Activated CD8-positive, alpha-beta T cell treated with anti-CD3 and anti-CD28 coated beads, Interleukin-2, amount 10 ng/mL, durations not matched to agents 7 days and 5 days (primary cell): Measurements from ENCODE around the gene HSP90AB1. TPM values are rescaled to one million over a fixed set of nuclear protein-coding genes. Genes with fewer than 3 reads are reported as not detected.

Experiments used
- ATAC-seq: fragments of 150-1000 bp; cut with Tn5 transposase; one replicate; pipeline ENCODE4 v1.10.0; 2021; ENCODE audit warnings: moderate library complexity
- CTCF ChIA-PET: fragments of 350-600 bp; sonication (Branson Sonifier 250); formaldehyde crosslinking; loops from one replicate; lab custom pipeline; 2021; ENCODE audit warnings: antibody characterized with exemption; lab: Charles Lee
- POLR2A ChIA-PET: fragments of 350-600 bp; sonication (Branson Sonifier 250); formaldehyde crosslinking; loops from one replicate; lab custom pipeline; 2021; ENCODE audit warnings: antibody characterized with exemption; lab: Charles Lee
- DNase-seq: peaks from one replicate; pipeline ENCODE4 v3.0.0-alpha.2; 2020
- H3K27ac Mint-ChIP-seq: one replicate; pipeline ENCODE4 v1.8.0; 2021; ENCODE audit warnings: mild to moderate bottlenecking, mixed read lengths
- H3K27me3 Mint-ChIP-seq: one replicate; pipeline ENCODE4 v1.8.0; 2021; ENCODE audit warnings: low read depth, mixed read lengths
- H3K36me3 Mint-ChIP-seq: one replicate; pipeline ENCODE4 v1.8.0; 2021; ENCODE audit warnings: low read depth, mixed read lengths
- H3K4me1 Mint-ChIP-seq: one replicate; pipeline ENCODE4 v1.8.0; 2021; ENCODE audit warnings: low read depth, mixed read lengths
- H3K4me3 Mint-ChIP-seq: one replicate; pipeline ENCODE4 v1.8.0; 2021; ENCODE audit warnings: mild to moderate bottlenecking, mixed read lengths
- H3K9me3 Mint-ChIP-seq: one replicate; pipeline ENCODE4 v1.8.0; 2022; ENCODE audit warnings: mixed read lengths; ENCODE audit not compliant: insufficient read depth
- total RNA-seq, 2 experiments: library from RNA; stranded (reverse); gene quantifications; one replicate each; pipeline ENCODE4 v1.2.3, GENCODE V29; 2021

Gene HSP90AB1
- total RNA-seq, result 100 to 1,000 TPM; 741 to 755 TPM

- H3K27ac Mint-ChIP-seq, result peak within 1 kb of the TSS; percentile 99
- no peaks in the 10 kb centered on the region for H3K27me3 Mint-ChIP-seq
- H3K4me1 Mint-ChIP-seq, result peaks cover 44% of the 10 kb centered on the region
- H3K4me3 Mint-ChIP-seq, result peak within 1 kb of the TSS; percentile 98
- H3K36me3 Mint-ChIP-seq, result peaks cover 48% of the 10 kb centered on the region
- H3K9me3 Mint-ChIP-seq, result no peaks in the 10 kb centered on the region
- CTCF ChIA-PET, result interaction anchor here (1.3 to 8.1 kb wide), 10 partner anchors 8 to 74 kb away, joined by 3 to 75 read pairs (median 8); partner anchors contain the start of gene SLC35B2
- POLR2A ChIA-PET, result interaction anchor here (0.5 to 4.4 kb wide), 26 partner anchors 9 to 1318 kb away, joined by 3 to 104 read pairs (median 4); partner anchors contain the start of genes AARS2, CDC5L, CNPY3 and GTPBP2
- ATAC-seq (peak; percentile 80), DNase-seq (peak; percentile 97)
Observed at GRCh38 chr6:44246663-44247337, at the start of gene HSP90AB1. Gene HSP90AB1, plus strand, starts transcription at chr6:44247101. Its CDS starts 1,529 bp downstream, at chr6:44248630.

GRCh38 chr6:44198684-44199083, 48.2 kb upstream of the HSP90AB1 start:
- no peaks in the 10 kb centered on the region for H3K36me3 Mint-ChIP-seq
- H3K9me3 Mint-ChIP-seq, result no peaks in the 10 kb centered on the region
- ChIA-PET POLR2A (interaction anchor here (0.6 kb wide), 1 partner anchor 13 kb away, joined by 5 read pairs; no protein-coding TSS in a partner anchor), CTCF (no interaction called here)
- H3K27ac Mint-ChIP-seq, result no peak overlapping the region
- no peak overlapping the region for H3K4me3 Mint-ChIP-seq
- ATAC-seq, result no peak
- no peak for DNase-seq
- H3K27me3 Mint-ChIP-seq, result no peaks in the 10 kb centered on the region
- no peaks in the 10 kb centered on the region for H3K4me1 Mint-ChIP-seq

GRCh38 chr6:44199883-44200282, 47.0 kb upstream of the HSP90AB1 start:
- Mint-ChIP-seq H3K36me3 (no peaks in the 10 kb centered on the region), H3K4me3 (no peak overlapping the region), H3K4me1 (no peaks in the 10 kb centered on the region), H3K27ac (no peak overlapping the region), H3K9me3 (no peaks in the 10 kb centered on the region), H3K27me3 (peaks cover 3% of the 10 kb centered on the region)
- ChIA-PET POLR2A (interaction anchor here (1.1 kb wide), 1 partner anchor 48 kb away, joined by 3 read pairs; no protein-coding TSS in a partner anchor), CTCF (no interaction called here)
- ATAC-seq (no peak), DNase-seq (no peak)

- CTCF ChIA-PET, result no interaction called here
Observed at GRCh38 chr6:44201200-44201599, 45.7 kb upstream of the HSP90AB1 start.

GRCh38 chr6:44201638-44202303, 45.1 kb upstream of the HSP90AB1 start:
- CTCF ChIA-PET, result no interaction called here

More at GRCh38 chr6:44201200-44201599, 45.7 kb upstream of the HSP90AB1 start:
- H3K36me3 Mint-ChIP-seq, result no peaks in the 10 kb centered on the region
- H3K9me3 Mint-ChIP-seq, result no peaks in the 10 kb centered on the region
- no peaks in the 10 kb centered on the region for H3K4me1 Mint-ChIP-seq
- no peak overlapping the region for H3K4me3 Mint-ChIP-seq
- POLR2A ChIA-PET, result no interaction called here
- DNase-seq (no peak), ATAC-seq (no peak)
- peaks cover 3% of the 10 kb centered on the region for H3K27me3 Mint-ChIP-seq
- no peak overlapping the region for H3K27ac Mint-ChIP-seq

GRCh38 chr6:44202332-44202971, 44.4 kb upstream of the HSP90AB1 start:
- no peak for DNase-seq
- H3K4me3 Mint-ChIP-seq, result no peak overlapping the region
- H3K36me3 Mint-ChIP-seq, result no peaks in the 10 kb centered on the region
- POLR2A ChIA-PET, result no interaction called here
- peaks cover 3% of the 10 kb centered on the region for H3K27me3 Mint-ChIP-seq
- CTCF ChIA-PET, result interaction anchor here (1.7 kb wide), 1 partner anchor 19 kb away, joined by 5 read pairs; no protein-coding TSS in a partner anchor
- no peaks in the 10 kb centered on the region for H3K9me3 Mint-ChIP-seq
- no peak for ATAC-seq
- no peaks in the 10 kb centered on the region for H3K4me1 Mint-ChIP-seq
- H3K27ac Mint-ChIP-seq, result no peak overlapping the region

More at GRCh38 chr6:44201638-44202303, 45.1 kb upstream of the HSP90AB1 start:
- Mint-ChIP-seq H3K4me1 (no peaks in the 10 kb centered on the region), H3K36me3 (no peaks in the 10 kb centered on the region), H3K4me3 (no peak overlapping the region), H3K27ac (no peak overlapping the region), H3K9me3 (no peaks in the 10 kb centered on the region), H3K27me3 (peaks cover 3% of the 10 kb centered on the region)
- POLR2A ChIA-PET, result no interaction called here
- DNase-seq (no peak), ATAC-seq (no peak)

- H3K9me3 Mint-ChIP-seq, result no peaks in the 10 kb centered on the region
- no peaks in the 10 kb centered on the region for H3K36me3 Mint-ChIP-seq
- DNase-seq, result no peak
- H3K4me3 Mint-ChIP-seq, result no peak overlapping the region
- no peaks in the 10 kb centered on the region for H3K4me1 Mint-ChIP-seq
- peaks cover 3% of the 10 kb centered on the region for H3K27me3 Mint-ChIP-seq
- ATAC-seq, result no peak
- CTCF ChIA-PET, result interaction anchor here (1.7 kb wide), 1 partner anchor 19 kb away, joined by 5 read pairs; no protein-coding TSS in a partner anchor
- POLR2A ChIA-PET, result no interaction called here
- no peak overlapping the region for H3K27ac Mint-ChIP-seq
Observed at GRCh38 chr6:44202972-44203750, 43.7 kb upstream of the HSP90AB1 start.

GRCh38 chr6:44203955-44204354, 42.9 kb upstream of the HSP90AB1 start:
- H3K27ac Mint-ChIP-seq, result no peak overlapping the region
- H3K4me3 Mint-ChIP-seq, result no peak overlapping the region
- POLR2A ChIA-PET, result no interaction called here
- no peaks in the 10 kb centered on the region for H3K36me3 Mint-ChIP-seq
- ATAC-seq (no peak), DNase-seq (no peak)
- H3K27me3 Mint-ChIP-seq, result peaks cover 5% of the 10 kb centered on the region
- CTCF ChIA-PET, result interaction anchor here (1.7 kb wide), 1 partner anchor 18 kb away, joined by 5 read pairs; no protein-coding TSS in a partner anchor
- no peaks in the 10 kb centered on the region for H3K9me3 Mint-ChIP-seq
- no peaks in the 10 kb centered on the region for H3K4me1 Mint-ChIP-seq

GRCh38 chr6:44207966-44208365, 38.9 kb upstream of the HSP90AB1 start:
- Mint-ChIP-seq H3K4me1 (no peaks in the 10 kb centered on the region), H3K9me3 (no peaks in the 10 kb centered on the region), H3K27ac (no peak overlapping the region), H3K27me3 (peaks cover 10% of the 10 kb centered on the region), H3K36me3 (no peaks in the 10 kb centered on the region), H3K4me3 (no peak overlapping the region)
- no peak for DNase-seq
- no peak for ATAC-seq
- CTCF ChIA-PET, result interaction anchor here (1.1 kb wide), 1 partner anchor 35 kb away, joined by 4 read pairs; no protein-coding TSS in a partner anchor
- POLR2A ChIA-PET, result no interaction called here

- DNase-seq (no peak), ATAC-seq (no peak)
- Mint-ChIP-seq H3K4me3 (no peak overlapping the region), H3K4me1 (no peaks in the 10 kb centered on the region), H3K27ac (no peak overlapping the region), H3K9me3 (no peaks in the 10 kb centered on the region), H3K27me3 (peaks cover 13% of the 10 kb centered on the region), H3K36me3 (no peaks in the 10 kb centered on the region)
- CTCF ChIA-PET, result interaction anchor here (1.4 to 1.5 kb wide), 2 partner anchors 10 to 26 kb away, joined by 3 to 5 read pairs; no protein-coding TSS in a partner anchor
- POLR2A ChIA-PET, result no interaction called here
Observed at GRCh38 chr6:44211284-44211683, 35.6 kb upstream of the HSP90AB1 start.

- Mint-ChIP-seq H3K27me3 (peaks cover 19% of the 10 kb centered on the region), H3K27ac (no peak overlapping the region), H3K4me3 (no peak overlapping the region), H3K36me3 (no peaks in the 10 kb centered on the region), H3K4me1 (peaks cover 10% of the 10 kb centered on the region), H3K9me3 (no peaks in the 10 kb centered on the region)
- ATAC-seq, result no peak
- no peak for DNase-seq
- ChIA-PET POLR2A (no interaction called here), CTCF (interaction anchor here (1.0 to 1.2 kb wide), 2 partner anchors 20 kb away, joined by 3 read pairs; no protein-coding TSS in a partner anchor)
Observed at GRCh38 chr6:44214307-44214706, 32.6 kb upstream of the HSP90AB1 start.
